ENCODE results near the gene GRM7.

The GRM7 gene

GRCh38 chr3:7423995-7424394 is 563.1 kb downstream of the GRM7 start (continued):
- TF ChIP-seq PRDM10 (tag by site-specific recombination; IDR thresholded peaks at IDR 0.05) (no peak), YY2 (tag by site-specific recombination; IDR thresholded peaks at IDR 0.05) (no peak), TSHZ1 (tag by site-specific recombination; IDR thresholded peaks at IDR 0.05; ENCODE audit: borderline replicate concordance) (no peak), ZNF571 (tag by site-specific recombination; IDR thresholded peaks at IDR 0.05) (no peak)
- TF ChIP-seq, protein P1, sequence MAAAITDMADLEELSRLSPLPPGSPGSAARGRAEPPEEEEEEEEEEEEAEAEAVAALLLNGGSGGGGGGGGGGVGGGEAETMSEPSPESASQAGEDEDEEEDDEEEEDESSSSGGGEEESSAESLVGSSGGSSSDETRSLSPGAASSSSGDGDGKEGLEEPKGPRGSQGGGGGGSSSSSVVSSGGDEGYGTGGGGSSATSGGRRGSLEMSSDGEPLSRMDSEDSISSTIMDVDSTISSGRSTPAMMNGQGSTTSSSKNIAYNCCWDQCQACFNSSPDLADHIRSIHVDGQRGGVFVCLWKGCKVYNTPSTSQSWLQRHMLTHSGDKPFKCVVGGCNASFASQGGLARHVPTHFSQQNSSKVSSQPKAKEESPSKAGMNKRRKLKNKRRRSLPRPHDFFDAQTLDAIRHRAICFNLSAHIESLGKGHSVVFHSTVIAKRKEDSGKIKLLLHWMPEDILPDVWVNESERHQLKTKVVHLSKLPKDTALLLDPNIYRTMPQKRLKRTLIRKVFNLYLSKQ (tag by site-specific recombination; IDR thresholded peaks at IDR 0.05; ENCODE audit: borderline replicate concordance), result no peak

DNA sequence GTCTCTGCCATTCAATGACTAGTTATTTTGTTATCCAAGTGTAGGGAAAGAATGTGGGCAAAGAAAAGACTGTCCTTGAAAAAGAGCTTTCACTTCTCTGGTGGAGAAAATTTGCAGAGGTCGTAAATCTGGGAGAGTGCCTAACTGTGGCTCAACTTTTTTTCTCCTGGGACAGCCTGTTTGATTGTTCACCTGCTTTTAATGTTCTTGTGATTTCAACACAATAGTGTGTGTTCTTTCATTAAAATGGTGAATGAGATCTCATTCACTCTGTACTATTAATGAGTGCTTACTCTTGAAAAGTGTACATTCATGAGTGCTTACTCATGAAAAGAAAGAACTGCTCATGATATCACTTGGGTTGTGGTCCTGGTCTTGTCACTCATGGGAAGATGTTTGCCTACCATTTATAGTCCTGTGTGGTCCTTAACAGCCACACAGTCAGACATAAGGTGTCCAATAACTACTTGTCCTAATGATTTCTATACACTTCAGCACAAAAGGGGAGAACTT is 567.3 kb downstream of the GRM7 start:
- POLR2A ChIA-PET, result no interaction called here
- no peaks in the 10 kb centered on the region for H3K4me1 ChIP-seq (ENCODE audit: control insufficient read depth, insufficient read depth, low read length)
- H3K36me3 ChIP-seq (ENCODE audit: control insufficient read depth in 2 of 2, insufficient read depth in 1 of 2, low read length in 2 of 2), result no peaks in the 10 kb centered on the region
- TF ChIP-seq TCF7L2 (IDR thresholded peaks at IDR 0.05; ENCODE audit: borderline replicate concordance, low read depth, low read length) (no peak), ZNF473 (tag by site-specific recombination; IDR thresholded peaks at IDR 0.05) (no peak), OSR2 (tag by site-specific recombination; IDR thresholded peaks at IDR 0.05) (no peak), YY1 (tag by site-specific recombination; IDR thresholded peaks at IDR 0.05) (no peak), ZNF645 (tag by site-specific recombination; IDR thresholded peaks at IDR 0.05) (no peak), ZNF791 (tag by site-specific recombination; IDR thresholded peaks at IDR 0.05) (no peak), ZNF366 (tag by site-specific recombination; conservative IDR thresholded peaks at IDR 0.05) (no peak), KLF17 (tag by site-specific recombination; IDR thresholded peaks at IDR 0.05) (no peak), ZNF549 (tag by site-specific recombination; IDR thresholded peaks at IDR 0.05) (no peak), ZNF302 (tag by site-specific recombination; IDR thresholded peaks at IDR 0.05; ENCODE audit: low read depth) (no peak), ZNF341 (tag by site-specific recombination; IDR thresholded peaks at IDR 0.05; ENCODE audit: low read depth) (no peak)
- TF ChIP-seq, protein P2, sequence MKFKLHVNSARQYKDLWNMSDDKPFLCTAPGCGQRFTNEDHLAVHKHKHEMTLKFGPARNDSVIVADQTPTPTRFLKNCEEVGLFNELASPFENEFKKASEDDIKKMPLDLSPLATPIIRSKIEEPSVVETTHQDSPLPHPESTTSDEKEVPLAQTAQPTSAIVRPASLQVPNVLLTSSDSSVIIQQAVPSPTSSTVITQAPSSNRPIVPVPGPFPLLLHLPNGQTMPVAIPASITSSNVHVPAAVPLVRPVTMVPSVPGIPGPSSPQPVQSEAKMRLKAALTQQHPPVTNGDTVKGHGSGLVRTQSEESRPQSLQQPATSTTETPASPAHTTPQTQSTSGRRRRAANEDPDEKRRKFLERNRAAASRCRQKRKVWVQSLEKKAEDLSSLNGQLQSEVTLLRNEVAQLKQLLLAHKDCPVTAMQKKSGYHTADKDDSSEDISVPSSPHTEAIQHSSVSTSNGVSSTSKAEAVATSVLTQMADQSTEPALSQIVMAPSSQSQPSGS (tag by site-specific recombination; IDR thresholded peaks at IDR 0.05; ENCODE audit: low read depth), result no peak
- CTCF ChIA-PET, result interaction anchor here (0.6 kb wide), 1 partner anchor 973 kb away, joined by 3 read pairs; no protein-coding TSS in a partner anchor
- no peaks in the 10 kb centered on the region for H3K9me3 ChIP-seq (ENCODE audit: control insufficient read depth, insufficient read depth, low read depth, low read length)
- no peak overlapping the region for H3K4me3 ChIP-seq (ENCODE audit: low read depth, low read length)
- no peak overlapping the region for H3K27ac ChIP-seq (ENCODE audit: extremely low read depth, low read depth, low read length)
